ENCODE data around the gene NHS.

NHS gene

GRCh38 chrX:17741123-17741511 is 366.1 kb downstream of the NHS start:
- ATAC-seq (ENCODE audit: insufficient read depth, low read depth), result no peak
- Histone ChIP-seq H3K4me3 (ENCODE audit: low read depth in 1 of 2, low read length in 2 of 2) (no peak overlapping the region), H3K79me2 (ENCODE audit: insufficient read depth, low read length) (no peaks in the 10 kb centered on the region)

GRCh38 chrX:17743913-17744312 is 368.9 kb downstream of the NHS start:
- no peaks in the 10 kb centered on the region for H3K9me3 ChIP-seq (ENCODE audit: insufficient read depth, low read length, severe bottlenecking)

More at GRCh38 chrX:17741123-17741511, 366.1 kb downstream of the NHS start:
- Histone ChIP-seq H2AFZ (ENCODE audit: low read depth, low read length) (no peak overlapping the region), H3K4me2 (ENCODE audit: insufficient read depth, low read length) (no peak overlapping the region), H3K36me3 (ENCODE audit: insufficient read depth, low read length) (no peaks in the 10 kb centered on the region), H3K27ac (ENCODE audit: low read length) (no peak overlapping the region), H3K9me3 (ENCODE audit: insufficient read depth, low read length, severe bottlenecking) (no peaks in the 10 kb centered on the region), H3K27me3 (ENCODE audit: insufficient read depth, low read length, poor library complexity) (no peaks in the 10 kb centered on the region), H3K9ac (ENCODE audit: low read depth, low read length) (no peak overlapping the region), H3K4me1 (ENCODE audit: insufficient read depth, low read length) (no peaks in the 10 kb centered on the region), H4K20me1 (ENCODE audit: insufficient read depth, low read length) (no peaks in the 10 kb centered on the region)
- TF ChIP-seq EZH2 (IDR thresholded peaks at IDR 0.05; ENCODE audit: borderline replicate concordance, low read depth, low read length, severe bottlenecking), result no peak
- TF ChIP-seq CTCF (IDR thresholded peaks at IDR 0.05; ENCODE audit: borderline replicate concordance, extremely low read depth, low read length, poor library complexity, severe bottlenecking), result no peak
- no peak for DNase-seq

GRCh38 chrX:17744896-17745523 is 370.0 kb downstream of the NHS start:
- H3K4me2 ChIP-seq (ENCODE audit: insufficient read depth, low read length), result no peak overlapping the region

More at GRCh38 chrX:17743913-17744312, 368.9 kb downstream of the NHS start:
- Histone ChIP-seq H3K9ac (ENCODE audit: low read depth, low read length) (no peak overlapping the region), H3K4me2 (ENCODE audit: insufficient read depth, low read length) (no peak overlapping the region), H3K27me3 (ENCODE audit: insufficient read depth, low read length, poor library complexity) (no peaks in the 10 kb centered on the region), H2AFZ (ENCODE audit: low read depth, low read length) (no peak overlapping the region), H3K79me2 (ENCODE audit: insufficient read depth, low read length) (no peaks in the 10 kb centered on the region), H3K4me1 (ENCODE audit: insufficient read depth, low read length) (no peaks in the 10 kb centered on the region), H3K4me3 (ENCODE audit: low read depth in 1 of 2, low read length in 2 of 2) (no peak overlapping the region), H3K27ac (ENCODE audit: low read length) (no peak overlapping the region), H4K20me1 (ENCODE audit: insufficient read depth, low read length) (no peaks in the 10 kb centered on the region), H3K36me3 (ENCODE audit: insufficient read depth, low read length) (no peaks in the 10 kb centered on the region)
- ATAC-seq (ENCODE audit: insufficient read depth, low read depth) (no peak), DNase-seq (no peak)
- TF ChIP-seq CTCF (IDR thresholded peaks at IDR 0.05; ENCODE audit: borderline replicate concordance, extremely low read depth, low read length, poor library complexity, severe bottlenecking) (no peak), EZH2 (IDR thresholded peaks at IDR 0.05; ENCODE audit: borderline replicate concordance, low read depth, low read length, severe bottlenecking) (no peak)

More at GRCh38 chrX:17744896-17745523, 370.0 kb downstream of the NHS start:
- Histone ChIP-seq H3K36me3 (ENCODE audit: insufficient read depth, low read length) (no peaks in the 10 kb centered on the region), H3K27ac (ENCODE audit: low read length) (no peak overlapping the region), H3K27me3 (ENCODE audit: insufficient read depth, low read length, poor library complexity) (no peaks in the 10 kb centered on the region), H2AFZ (ENCODE audit: low read depth, low read length) (no peak overlapping the region), H3K79me2 (ENCODE audit: insufficient read depth, low read length) (no peaks in the 10 kb centered on the region), H3K9me3 (ENCODE audit: insufficient read depth, low read length, severe bottlenecking) (no peaks in the 10 kb centered on the region), H3K9ac (ENCODE audit: low read depth, low read length) (no peak overlapping the region), H3K4me3 (ENCODE audit: low read depth in 1 of 2, low read length in 2 of 2) (no peak overlapping the region), H4K20me1 (ENCODE audit: insufficient read depth, low read length) (no peaks in the 10 kb centered on the region), H3K4me1 (ENCODE audit: insufficient read depth, low read length) (no peaks in the 10 kb centered on the region)
- no peak for ATAC-seq (ENCODE audit: insufficient read depth, low read depth)
- TF ChIP-seq CTCF (IDR thresholded peaks at IDR 0.05; ENCODE audit: borderline replicate concordance, extremely low read depth, low read length, poor library complexity, severe bottlenecking) (peak; percentile 31), EZH2 (IDR thresholded peaks at IDR 0.05; ENCODE audit: borderline replicate concordance, low read depth, low read length, severe bottlenecking) (no peak)
- DNase-seq, result no peak
